Measurements from ENCODE around the gene SLC44A5.

- no peak for TF ChIP-seq CTCF (conservative IDR thresholded peaks at IDR 0.05 in 1 of 2, IDR thresholded peaks at IDR 0.05 in 1 of 2; ENCODE audit: extremely low read depth in 1 of 2, insufficient read depth in 1 of 2, low read depth in 1 of 2, low read length in 2 of 2)
- peak; percentile 87 for TF ChIP-seq EZH2 (IDR thresholded peaks at IDR 0.05; ENCODE audit: borderline replicate concordance, low read length)
These were observed 5.8 kb upstream of the SLC44A5 start for GRCh38 chr1:75616436-75617433.

All from mammary epithelial cell (primary cell).